Naive thymus-derived CD8-positive, alpha-beta T cell (primary cell): Measurements from ENCODE around the gene ALAD. TPM values are rescaled to one million over a fixed set of nuclear protein-coding genes. Genes with fewer than 3 reads are reported as not detected.
A peak's percentile ranks its signal among the peaks of the same experiment; 100 is the strongest.

ENCODE experiments used
- ATAC-seq, 2 donors: fragments of 150-1000 bp; cut with Tn5 transposase in 1 of 2; sonication (Bioruptor Pico), chemical (Tn5 transposase) in 1 of 2; 1 replicate in 1 of 2; 2 replicates in 1 of 2; pipeline ENCODE4 v1.10.0; 2021; ENCODE audit warnings: mild to moderate bottlenecking in 2 of 2, moderate library complexity in 2 of 2
- POLR2A ChIA-PET: fragments of 350-600 bp; sonication (Branson Sonifier 250); formaldehyde crosslinking; loops from one replicate; lab custom pipeline; 2021; ENCODE audit warnings: antibody characterized with exemption; lab: Charles Lee
- DNase-seq, 10 donors: peaks; one replicate each; pipeline versions ENCODE4 v3.0.0 to v3.0.0-alpha.2; 2020 to 2022
- H3K27ac Mint-ChIP-seq, 10 donors: one replicate each; pipeline ENCODE4 v1.8.0; 2020 to 2022; ENCODE audit warnings: mild to moderate bottlenecking in 10 of 10, mixed read lengths in 10 of 10, moderate library complexity in 4 of 10, inconsistent platforms in 1 of 10
- H3K27me3 Mint-ChIP-seq, 5 donors: one replicate each; pipeline ENCODE4 v1.8.0; 2021 to 2022; ENCODE audit warnings: mixed read lengths in 5 of 5
- H3K36me3 Mint-ChIP-seq, 3 donors: one replicate each; pipeline ENCODE4 v1.8.0; 2020 to 2022; ENCODE audit warnings: mixed read lengths in 3 of 3, mild to moderate bottlenecking in 2 of 3, inconsistent platforms in 1 of 3
- H3K4me1 Mint-ChIP-seq, 4 donors: one replicate each; pipeline ENCODE4 v1.8.0; 2021 to 2022; ENCODE audit warnings: mixed read lengths in 4 of 4
- H3K4me3 Mint-ChIP-seq, 10 donors: one replicate each; pipeline ENCODE4 v1.8.0; 2020 to 2022; ENCODE audit warnings: mild to moderate bottlenecking in 10 of 10, mixed read lengths in 10 of 10, moderate library complexity in 6 of 10, inconsistent platforms in 1 of 10
- H3K9me3 Mint-ChIP-seq, 9 donors: one replicate each; pipeline ENCODE4 v1.8.0; 2020 to 2022; ENCODE audit warnings: mixed read lengths in 9 of 9, mild to moderate bottlenecking in 3 of 9, inconsistent platforms in 1 of 9, moderate library complexity in 1 of 9
- polyA plus RNA-seq, 3 donors: library from polyadenylated mRNA; unstranded; fragments of 300-500 nt; fragmentation: Illumina TruSeq; gene quantifications; one replicate each; pipeline ENCODE4 v1.2.3, GENCODE V29; 2021
- total RNA-seq, 8 experiments: library from RNA in 2 of 8; stranded (reverse) in 2 of 8; gene quantifications; one replicate each; pipeline ENCODE4 v1.2.3 and lab custom pipeline; 2021 to 2026

Gene ALAD
- total and polyA plus RNA-seq, 5 experiments from 2014 or later, result 19.2 to 47.1 (median 29.4) TPM

- Mint-ChIP-seq H3K4me3 (peak overlapping the region; percentile 73 to 88 (median 80)), H3K9me3 (no peaks in the 10 kb centered on the region), H3K27me3 (peaks cover 3 to 33% (median 13%) of the 10 kb centered on the region in 5 donors), H3K4me1 (peaks cover 8 to 24% (median 18%) of the 10 kb centered on the region in 4 donors), H3K36me3 (no peaks in the 10 kb centered on the region), H3K27ac (peak overlapping the region in 5 of 10 donors; percentile 40 to 84 (median 63))
- POLR2A ChIA-PET, result interaction anchor here (1.2 to 3.4 kb wide), 4 partner anchors 9 to 75 kb away, joined by 4 to 23 read pairs (median 4); partner anchors contain the start of genes C9orf43, CDC26, POLE3 and PRPF4
- DNase-seq (no peak), ATAC-seq (peak in 1 of 2 donors; percentile 7)
These were observed 50.9 kb downstream of the ALAD start for GRCh38 chr9:113350107-113350661.

DNA sequence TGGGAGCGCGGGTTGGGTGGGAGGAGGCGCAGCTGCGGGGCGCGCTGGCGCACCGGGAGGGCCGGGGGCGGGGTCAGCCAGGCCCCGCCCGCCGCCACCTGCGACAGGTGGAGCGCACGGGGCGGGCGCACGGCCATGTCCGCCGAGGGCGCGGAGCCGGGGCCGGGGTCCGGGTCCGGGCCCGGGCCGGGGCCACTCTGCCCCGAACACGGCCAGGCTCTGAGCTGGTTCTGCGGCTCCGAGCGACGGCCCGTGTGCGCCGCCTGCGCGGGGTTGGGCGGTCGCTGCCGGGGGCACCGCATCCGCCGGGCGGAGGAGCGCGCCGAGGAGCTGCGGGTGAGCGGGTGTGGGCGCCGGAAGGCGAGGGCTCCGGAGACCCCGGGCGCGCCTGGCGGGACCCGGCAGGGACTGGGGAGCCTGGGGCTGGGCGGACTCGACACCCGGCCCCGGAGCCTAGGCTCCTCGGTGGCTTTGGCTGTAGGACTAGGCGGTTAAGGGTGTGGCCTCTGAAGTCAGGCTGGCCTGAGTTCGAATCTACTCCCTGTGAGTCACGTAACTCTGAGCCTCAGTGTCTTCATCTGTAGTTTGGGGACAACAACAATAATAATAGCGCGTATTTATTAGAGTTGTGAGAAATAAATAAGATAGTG lies 51.5 kb downstream of the ALAD start, which contains the start of gene BSPRY:
Gene BSPRY (plus strand): TSS at position 97 of the 650 bp plus-strand sequence. CDS start 39 bp downstream, at position 136.
- Mint-ChIP-seq H3K9me3 (no peaks in the 10 kb centered on the region), H3K4me1 (peaks cover 8 to 24% (median 18%) of the 10 kb centered on the region in 4 donors), H3K27me3 (peaks cover 3 to 33% (median 13%) of the 10 kb centered on the region in 5 donors), H3K27ac (peak within 1 kb of the TSS in 6 of 10 donors; percentile 40 to 84 (median 60)), H3K4me3 (peak within 1 kb of the TSS; percentile 73 to 89 (median 84)), H3K36me3 (no peaks in the 10 kb centered on the region)
- DNase-seq (peak in 8 of 10 donors; percentile 16 to 57 (median 40)), ATAC-seq (peak; percentile 83 to 86)
- POLR2A ChIA-PET, result interaction anchor here (0.5 to 3.4 kb wide), 4 partner anchors 9 to 61 kb away, joined by 3 to 23 read pairs (median 4); partner anchors contain the start of genes C9orf43, POLE3 and WDR31

- H3K4me3 Mint-ChIP-seq, result peak overlapping the region; percentile 72 to 89 (median 81)
- H3K9me3 Mint-ChIP-seq, result no peaks in the 10 kb centered on the region
- peaks cover 8 to 24% (median 18%) of the 10 kb centered on the region in 4 donors for H3K4me1 Mint-ChIP-seq
- H3K27me3 Mint-ChIP-seq, result peaks cover 3 to 33% (median 13%) of the 10 kb centered on the region in 5 donors
- no peaks in the 10 kb centered on the region for H3K36me3 Mint-ChIP-seq
- ATAC-seq, result no peak
- POLR2A ChIA-PET, result interaction anchor here (0.5 to 3.4 kb wide), 4 partner anchors 9 to 62 kb away, joined by 3 to 23 read pairs (median 4); partner anchors contain the start of genes C9orf43, POLE3 and WDR31
- no peak for DNase-seq
- H3K27ac Mint-ChIP-seq, result peak overlapping the region in 2 of 10 donors; percentile 56 to 71
These were observed 52.0 kb downstream of the ALAD start for GRCh38 chr9:113349066-113349444.

DNA sequence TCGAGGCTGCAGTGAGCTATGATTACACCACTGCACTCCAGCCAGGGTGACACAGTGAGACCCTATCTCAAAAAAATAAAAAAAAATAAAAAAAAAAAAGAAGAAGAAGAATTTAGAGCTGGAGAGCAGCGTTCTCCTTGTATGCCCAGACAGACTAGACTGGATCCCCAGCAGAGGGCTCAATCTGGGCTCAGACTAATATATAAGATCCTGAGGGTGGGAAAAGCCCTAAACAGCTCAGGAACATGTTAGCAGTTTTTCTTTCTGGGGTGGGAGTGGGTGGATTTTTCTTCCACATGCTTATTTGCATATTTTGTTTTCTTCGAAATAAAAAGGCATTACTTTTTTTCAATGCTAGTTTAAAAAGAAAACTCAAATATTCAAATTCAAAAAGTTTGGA lies 52.6 kb downstream of the ALAD start:
- POLR2A ChIA-PET, result interaction anchor here (1.3 to 3.4 kb wide), 2 partner anchors 8 to 20 kb away, joined by 3 to 23 read pairs; partner anchors contain the start of gene WDR31
- H3K27ac Mint-ChIP-seq, result no peak overlapping the region
- no peak for DNase-seq
- no peak for ATAC-seq
- peaks cover 3 to 33% (median 13%) of the 10 kb centered on the region in 5 donors for H3K27me3 Mint-ChIP-seq
- H3K9me3 Mint-ChIP-seq, result no peaks in the 10 kb centered on the region
- H3K36me3 Mint-ChIP-seq, result no peaks in the 10 kb centered on the region
- H3K4me3 Mint-ChIP-seq, result peak overlapping the region in 6 of 10 donors; percentile 13 to 65 (median 50)
- H3K4me1 Mint-ChIP-seq, result peaks cover 9 to 25% (median 23%) of the 10 kb centered on the region in 4 donors

DNA sequence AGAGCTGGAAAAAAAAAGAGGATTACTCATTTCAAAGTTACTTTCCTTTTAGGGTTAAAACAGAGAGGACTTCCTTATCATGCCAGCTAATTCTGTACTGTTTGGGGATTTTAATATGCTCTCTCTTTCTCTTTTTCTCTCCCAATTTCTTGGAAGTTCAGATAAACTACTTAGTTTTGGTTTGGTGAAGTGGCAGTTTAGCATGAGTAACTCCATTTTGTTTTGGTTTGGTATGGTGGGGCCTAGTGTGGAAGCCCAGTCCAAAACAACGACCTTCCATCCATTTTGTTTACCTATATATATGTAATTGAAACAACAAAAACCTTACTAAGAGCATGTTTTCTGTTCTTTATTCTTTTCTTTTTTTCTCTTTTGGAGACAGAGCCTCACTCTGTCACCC lies 55.4 kb downstream of the ALAD start:
- H3K27me3 Mint-ChIP-seq, result peaks cover 0 to 9% (median 3%) of the 10 kb centered on the region in 5 donors
- DNase-seq (no peak), ATAC-seq (no peak)
- no peaks in the 10 kb centered on the region for H3K36me3 Mint-ChIP-seq
- peaks cover 12 to 43% (median 32%) of the 10 kb centered on the region in 4 donors for H3K4me1 Mint-ChIP-seq
- no peak overlapping the region for H3K4me3 Mint-ChIP-seq
- no peaks in the 10 kb centered on the region for H3K9me3 Mint-ChIP-seq
- no peak overlapping the region for H3K27ac Mint-ChIP-seq
- POLR2A ChIA-PET, result no interaction called here

GRCh38 chr9:113345190-113345589 lies 55.9 kb downstream of the ALAD start:
- ATAC-seq, result no peak
- Mint-ChIP-seq H3K27ac (no peak overlapping the region), H3K9me3 (no peaks in the 10 kb centered on the region)

DNA sequence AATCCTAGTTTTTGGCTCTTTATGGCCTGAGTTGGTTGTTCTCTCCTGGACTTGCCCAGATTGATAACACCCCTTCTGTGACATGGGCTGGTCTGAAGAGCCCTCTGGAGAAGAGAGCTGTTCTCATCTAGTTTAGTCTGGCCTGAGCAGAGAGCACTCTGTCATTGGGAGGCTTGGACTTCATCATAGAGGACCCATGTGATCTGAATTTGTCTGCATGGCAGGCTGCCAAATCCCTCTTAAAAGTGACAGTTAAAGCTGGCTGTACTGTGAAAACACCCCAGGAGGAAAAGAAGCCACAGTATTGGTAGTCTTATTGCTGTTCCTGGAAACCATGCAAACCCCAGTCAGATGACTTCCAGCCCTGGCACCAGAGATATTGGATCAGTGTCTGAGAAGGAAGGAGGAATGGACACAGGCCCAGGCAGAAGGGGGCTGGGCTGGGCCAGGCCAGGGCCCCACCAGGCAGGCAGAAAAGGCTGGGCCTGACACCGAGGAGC lies 57.3 kb downstream of the ALAD start:
- POLR2A ChIA-PET, result no interaction called here
- Mint-ChIP-seq H3K4me1 (peaks cover 16 to 48% (median 31%) of the 10 kb centered on the region in 4 donors), H3K27me3 (peaks cover 0 to 7% (median 0%) of the 10 kb centered on the region in 5 donors), H3K36me3 (no peaks in the 10 kb centered on the region), H3K27ac (peak overlapping the region in 1 of 10 donors; percentile 75), H3K4me3 (no peak overlapping the region), H3K9me3 (no peaks in the 10 kb centered on the region)
- ATAC-seq, result no peak
- DNase-seq, result no peak

More at GRCh38 chr9:113345190-113345589, 55.9 kb downstream of the ALAD start:
- H3K27me3 Mint-ChIP-seq, result peaks cover 0 to 4% (median 2%) of the 10 kb centered on the region in 5 donors
- POLR2A ChIA-PET, result no interaction called here
- H3K4me1 Mint-ChIP-seq, result peaks cover 11 to 43% (median 32%) of the 10 kb centered on the region in 4 donors
- no peak overlapping the region for H3K4me3 Mint-ChIP-seq
- DNase-seq, result no peak
- H3K36me3 Mint-ChIP-seq, result no peaks in the 10 kb centered on the region

GRCh38 chr9:113341712-113342410 lies 59.2 kb downstream of the ALAD start:
- peak overlapping the region; percentile 2 to 95 (median 74) for H3K4me3 Mint-ChIP-seq
- H3K4me1 Mint-ChIP-seq, result peaks cover 16 to 48% (median 31%) of the 10 kb centered on the region in 4 donors
- peak in 3 of 10 donors; percentile 29 to 46 (median 34) for DNase-seq
- H3K9me3 Mint-ChIP-seq, result no peaks in the 10 kb centered on the region
- H3K27ac Mint-ChIP-seq, result peak overlapping the region; percentile 18 to 87 (median 65)
- ATAC-seq, result peak; percentile 23 to 34
- H3K36me3 Mint-ChIP-seq, result no peaks in the 10 kb centered on the region
- peaks cover 0 to 9% (median 0%) of the 10 kb centered on the region in 5 donors for H3K27me3 Mint-ChIP-seq
- POLR2A ChIA-PET, result interaction anchor here (1.5 to 2.8 kb wide), 2 partner anchors 8 to 35 kb away, joined by 6 to 23 read pairs; partner anchors contain the start of genes BSPRY and HDHD3

- Mint-ChIP-seq H3K36me3 (no peaks in the 10 kb centered on the region), H3K9me3 (no peaks in the 10 kb centered on the region), H3K4me3 (peak within 1 kb of the TSS; percentile 66 to 95 (median 88)), H3K27me3 (peaks cover 0 to 9% (median 0%) of the 10 kb centered on the region in 5 donors), H3K4me1 (peaks cover 16 to 48% (median 31%) of the 10 kb centered on the region in 4 donors), H3K27ac (peak within 1 kb of the TSS; percentile 9 to 91 (median 69))
- peak; percentile 57 to 79 (median 72) for DNase-seq
- POLR2A ChIA-PET, result interaction anchor here (0.7 to 2.8 kb wide), 9 partner anchors 9 to 202 kb away, joined by 3 to 23 read pairs (median 5); partner anchors contain the start of genes ALAD, BSPRY, C9orf43 and CDC26
- peak; percentile 89 to 93 for ATAC-seq
These were observed 60.9 kb downstream of the ALAD start, which contains the start of gene WDR31 for GRCh38 chr9:113340011-113340699. Gene WDR31 (minus strand): TSS chr9:113340275. CDS start chr9:113332022, 8,253 bp downstream.

- H3K4me3 Mint-ChIP-seq, result no peak overlapping the region
- POLR2A ChIA-PET, result interaction anchor here (0.7 to 1.1 kb wide), 2 partner anchors 27 to 72 kb away, joined by 4 to 5 read pairs; partner anchors contain the start of gene POLE3
- no peaks in the 10 kb centered on the region for H3K9me3 Mint-ChIP-seq
- peaks cover 12 to 36% (median 26%) of the 10 kb centered on the region in 4 donors for H3K4me1 Mint-ChIP-seq
- peaks cover 0 to 9% (median 0%) of the 10 kb centered on the region in 5 donors for H3K27me3 Mint-ChIP-seq
- H3K27ac Mint-ChIP-seq, result no peak overlapping the region
- no peak for ATAC-seq
- DNase-seq, result no peak
- no peaks in the 10 kb centered on the region for H3K36me3 Mint-ChIP-seq
These were observed 63.4 kb downstream of the ALAD start for GRCh38 chr9:113337714-113338113.
